ENCODE measurements around the gene SPDYE3.
"Not testable (repeated sequence)": the region's sequence is repeated elsewhere in the genome, so short reads cannot be mapped to it uniquely, and the experiment has no call there.

SPDYE3 gene

GRCh38 chr7:100292162-100292561 is 15.3 kb upstream of the SPDYE3 start:
- not testable (repeated sequence) for DNase-seq

DNA sequence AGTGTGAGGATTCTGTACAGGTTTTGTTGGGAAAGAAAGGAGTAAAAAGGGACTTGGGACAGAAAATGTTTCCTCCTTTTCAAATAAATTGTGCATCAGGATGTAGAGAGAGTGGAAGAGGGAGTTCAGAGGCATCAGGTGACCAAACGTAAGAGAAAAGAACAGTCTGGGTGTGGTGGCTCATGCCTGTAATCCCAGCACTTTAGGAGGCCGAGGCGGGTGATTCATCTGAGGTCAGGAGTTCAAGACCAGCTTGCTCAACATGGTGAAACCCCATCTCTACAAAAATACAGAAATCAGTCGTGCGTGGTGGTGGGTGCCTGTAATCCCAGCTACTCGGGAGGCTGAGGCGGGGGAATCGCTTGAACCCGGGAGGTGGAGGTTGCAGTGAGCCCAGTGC is 12.2 kb upstream of the SPDYE3 start:
- not testable (repeated sequence) for DNase-seq

DNA sequence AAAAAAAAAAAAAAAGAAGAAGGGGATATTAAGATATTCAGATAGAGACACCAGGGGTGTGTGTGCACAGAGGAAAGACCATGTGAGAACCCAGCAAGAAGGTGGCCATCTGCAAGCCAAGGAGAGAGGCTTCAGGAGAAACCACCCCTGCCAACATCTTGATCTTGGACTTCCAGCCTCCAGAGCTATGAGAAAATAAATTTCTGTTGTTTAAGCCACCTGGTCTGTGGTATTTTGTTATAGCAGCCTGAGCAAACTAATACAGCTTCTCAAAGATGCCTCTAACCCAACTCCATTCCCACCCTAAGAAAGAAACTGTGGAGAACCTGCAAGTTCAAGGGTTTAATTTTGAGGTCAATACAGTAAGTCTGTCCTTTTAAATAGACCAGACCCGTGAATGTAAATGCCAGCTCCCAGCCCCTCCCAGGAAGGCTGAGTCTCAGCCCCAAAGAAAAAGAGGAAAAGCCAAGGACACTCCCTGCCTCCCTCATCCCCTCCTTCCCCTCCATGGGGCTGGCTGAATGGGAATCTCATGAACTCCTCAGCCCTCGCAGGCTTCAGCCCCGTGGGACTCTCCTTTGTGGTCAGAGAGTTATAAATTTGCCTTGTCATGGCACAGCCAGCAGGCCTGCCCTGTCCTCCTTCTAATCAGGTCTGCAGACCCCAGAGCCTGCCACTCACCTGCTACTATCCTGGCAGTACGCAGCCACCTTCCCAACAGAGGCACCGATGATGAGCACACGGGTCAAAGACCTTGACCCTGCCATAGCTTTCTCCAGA is 9.5 kb upstream of the SPDYE3 start:
- DNase-seq = not testable (repeated sequence)

GRCh38 chr7:100298632-100298895 is 8.9 kb upstream of the SPDYE3 start:
- not testable (repeated sequence) for DNase-seq

GRCh38 chr7:100304526-100304925 is 3.0 kb upstream of the SPDYE3 start:
- not testable (repeated sequence) for DNase-seq

DNA sequence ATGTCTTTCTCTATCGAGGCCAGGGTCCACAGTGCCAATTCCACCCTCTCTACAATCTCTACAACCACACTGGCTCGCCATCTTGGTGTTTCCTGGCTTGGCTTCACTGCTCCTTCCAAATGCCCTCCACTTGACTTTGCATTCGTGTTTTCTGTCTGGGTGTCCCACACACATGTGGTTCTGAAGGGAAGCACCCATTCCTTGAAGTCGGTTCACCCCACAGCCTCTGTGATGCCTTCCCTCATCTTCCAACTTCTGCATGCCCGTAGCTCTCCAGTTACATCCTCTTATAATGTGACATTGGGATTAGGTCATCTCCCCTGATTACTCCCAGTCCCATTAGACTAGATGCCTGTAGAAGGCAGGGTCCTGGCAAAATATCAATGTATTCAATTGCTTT is 10.8 kb downstream of the SPDYE3 start:
- DNase-seq = not testable (repeated sequence)

GRCh38 chr7:100321648-100322047 is 14.1 kb downstream of the SPDYE3 start:
- not testable (repeated sequence) for DNase-seq

GRCh38 chr7:100324194-100324593 is 16.7 kb downstream of the SPDYE3 start:
- not testable (repeated sequence) for DNase-seq

DNA sequence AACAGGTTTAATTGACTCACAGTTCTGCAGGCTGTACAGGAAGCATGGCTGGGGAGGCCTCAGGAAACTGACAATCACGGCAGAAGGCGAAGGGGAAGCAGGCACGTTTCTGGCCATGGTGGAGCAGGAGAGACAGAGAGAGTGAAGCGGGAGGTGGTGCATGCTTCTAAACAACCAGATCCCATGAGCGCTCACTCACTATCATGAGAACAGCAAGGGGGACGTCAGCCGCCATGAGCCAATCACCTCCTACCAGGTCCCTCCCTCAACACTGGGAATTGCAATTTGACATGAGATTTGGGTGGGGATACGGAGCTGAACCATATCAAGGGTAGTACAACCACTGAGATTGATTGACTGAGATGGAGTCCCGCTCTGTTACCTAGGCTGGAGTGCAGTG is 18.2 kb downstream of the SPDYE3 start:
- DNase-seq = not testable (repeated sequence)

DNA sequence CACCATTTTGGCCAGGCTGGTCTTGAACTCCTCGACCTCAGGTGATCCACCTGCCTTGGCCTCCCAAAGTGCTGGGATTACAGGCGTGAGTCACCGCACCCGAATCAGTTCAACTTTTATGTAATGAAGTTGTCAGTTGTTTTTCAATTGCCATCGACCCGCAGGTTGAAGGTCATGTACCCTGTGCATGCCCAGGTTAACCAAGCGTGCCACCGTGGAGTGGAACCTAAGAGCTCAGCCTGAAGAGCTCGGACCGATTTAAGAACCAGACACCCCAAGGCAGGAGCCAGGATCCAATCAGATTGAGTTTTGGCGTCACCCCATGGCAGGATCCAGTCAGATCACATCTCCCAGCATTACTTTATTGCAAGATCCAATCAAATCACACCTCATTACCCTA is 19.4 kb downstream of the SPDYE3 start:
- DNase-seq = not testable (repeated sequence)

DNA sequence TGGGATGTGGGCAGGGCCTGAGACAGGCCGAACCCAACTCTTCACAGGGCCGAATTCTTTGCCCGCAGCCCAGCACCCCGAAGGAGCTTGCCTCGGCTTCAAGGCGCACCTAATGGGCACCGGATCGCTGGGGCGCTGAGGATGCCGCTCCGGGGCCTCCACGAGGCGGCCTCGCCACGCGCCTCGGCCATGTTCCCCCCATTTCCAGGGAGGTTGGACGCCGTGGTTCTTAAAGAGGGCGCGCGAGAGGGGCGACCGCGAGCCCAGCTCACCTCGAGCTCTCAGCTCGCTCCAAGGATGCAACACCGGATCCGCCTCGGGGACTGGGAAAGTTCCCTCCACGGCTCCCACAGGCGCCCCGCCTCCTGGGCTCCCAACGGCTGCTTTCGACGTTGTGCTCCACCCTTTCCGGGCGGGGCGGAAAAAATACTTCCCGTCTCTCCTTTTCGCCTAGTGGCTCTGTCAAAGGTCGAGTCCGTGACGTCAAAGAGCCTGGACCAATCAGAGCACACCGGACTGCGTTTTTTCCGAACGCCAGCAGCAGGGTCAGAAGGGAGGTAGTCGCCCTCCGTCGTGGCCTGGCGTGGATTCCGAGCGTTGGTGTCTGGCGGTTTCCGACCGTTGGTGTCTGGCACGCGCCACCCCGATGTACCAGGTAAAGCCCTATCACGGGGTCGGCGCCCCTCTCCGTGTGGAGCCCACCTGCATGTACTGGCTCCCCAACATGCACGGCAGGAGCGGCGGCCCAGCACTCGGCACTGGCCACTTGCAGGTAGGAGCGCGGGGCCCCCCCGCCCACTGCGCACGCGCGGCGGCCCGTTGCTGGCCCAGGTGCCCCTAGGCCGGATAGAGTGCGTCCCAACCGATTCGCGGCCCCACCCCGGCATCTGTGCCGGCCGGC is 28.3 kb downstream of the SPDYE3 start:
- DNase-seq = peak; percentile 93

DNA sequence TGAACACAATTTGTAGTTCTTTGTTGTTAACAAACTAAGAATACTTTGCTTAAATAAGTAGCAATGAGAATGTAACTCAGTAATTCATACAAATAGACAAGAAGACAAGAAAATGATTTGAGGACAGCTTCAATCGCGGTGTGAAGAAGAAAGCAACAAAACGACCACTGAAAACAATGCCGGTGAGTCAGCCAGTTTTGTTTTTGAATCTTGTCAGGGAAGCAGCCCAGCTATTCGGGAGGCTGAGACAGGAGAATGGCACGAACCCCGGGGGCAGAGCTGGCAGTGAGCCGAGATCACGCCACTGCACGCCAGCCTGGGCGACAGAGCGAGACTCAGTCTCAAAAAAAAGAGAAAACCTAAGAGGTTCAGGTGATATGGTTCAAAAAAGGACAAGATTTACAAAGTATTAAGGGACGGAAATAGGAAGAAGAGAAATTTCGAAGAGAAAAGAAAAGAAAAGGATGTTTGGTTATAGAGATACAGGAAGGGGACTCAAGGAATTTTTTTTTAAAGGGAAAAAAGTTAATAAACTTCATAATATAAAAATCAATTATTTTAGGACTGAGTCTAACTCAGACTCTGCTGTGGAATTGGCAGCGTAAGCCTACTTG is 30.7 kb downstream of the SPDYE3 start:
- DNase-seq = not testable (repeated sequence)

DNA sequence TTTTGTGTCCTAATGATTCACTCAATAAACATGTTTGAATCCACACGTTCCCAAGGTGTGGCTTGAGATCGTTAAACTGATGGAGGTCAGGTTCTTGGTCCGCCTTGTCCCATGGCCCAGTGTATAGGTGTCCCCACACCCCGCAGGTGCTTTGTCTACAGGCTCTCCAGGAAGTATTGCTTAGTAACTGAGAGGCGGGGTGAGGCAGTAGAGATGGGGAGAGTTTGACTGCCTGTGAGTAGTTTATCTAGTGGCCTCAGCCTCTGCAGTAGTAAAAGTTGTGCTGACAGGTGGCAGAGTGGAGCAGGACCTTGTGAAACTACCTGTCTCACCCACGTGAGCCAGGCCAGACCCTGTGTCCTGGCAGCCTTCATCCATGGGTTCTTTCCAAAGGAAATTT is 33.8 kb downstream of the SPDYE3 start:
- not testable (repeated sequence) for DNase-seq

GRCh38 chr7:100342765-100343164 is 35.3 kb downstream of the SPDYE3 start:
- DNase-seq = no peak

- not testable (repeated sequence) for DNase-seq
Observed at GRCh38 chr7:100344124-100344559, 36.6 kb downstream of the SPDYE3 start.

DNA sequence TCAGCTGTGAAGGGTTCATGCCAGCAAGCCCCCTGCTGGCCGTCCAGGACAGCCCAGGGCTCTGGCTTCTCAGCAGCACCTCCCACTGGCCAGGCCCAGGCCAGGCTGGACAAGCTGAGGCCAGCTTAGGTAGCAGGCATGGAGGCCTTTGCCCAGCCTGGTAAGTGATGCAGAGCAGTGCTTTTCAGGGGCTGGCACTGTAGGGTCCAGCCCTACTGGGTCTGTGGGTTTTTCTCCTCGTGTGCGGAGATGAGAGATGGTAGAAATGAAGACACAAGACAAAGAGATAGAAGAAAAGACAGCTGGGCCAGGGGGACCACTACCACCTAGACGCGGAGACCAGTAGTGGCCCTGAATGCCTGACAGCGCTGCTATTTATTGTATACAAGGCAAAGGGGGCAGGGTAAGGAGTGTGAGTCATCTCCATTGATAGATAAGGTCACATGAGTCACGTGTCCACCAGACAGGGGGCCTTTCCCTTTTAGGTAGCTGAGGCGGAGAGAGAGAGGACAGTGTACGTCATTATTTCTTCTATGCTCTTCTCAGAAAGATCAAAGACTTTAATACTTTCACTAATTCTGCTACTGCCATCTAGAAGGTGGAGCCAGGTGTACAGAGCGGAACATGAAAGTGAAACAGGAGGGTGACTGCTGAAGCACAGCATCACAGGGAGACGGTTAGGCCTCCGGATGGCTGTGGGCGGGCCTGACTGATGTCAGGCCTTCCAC is 37.2 kb downstream of the SPDYE3 start:
- peak; percentile 52 for DNase-seq

GRCh38 chr7:100345288-100345672 is 37.8 kb downstream of the SPDYE3 start:
- peak; percentile 61 for DNase-seq

DNA sequence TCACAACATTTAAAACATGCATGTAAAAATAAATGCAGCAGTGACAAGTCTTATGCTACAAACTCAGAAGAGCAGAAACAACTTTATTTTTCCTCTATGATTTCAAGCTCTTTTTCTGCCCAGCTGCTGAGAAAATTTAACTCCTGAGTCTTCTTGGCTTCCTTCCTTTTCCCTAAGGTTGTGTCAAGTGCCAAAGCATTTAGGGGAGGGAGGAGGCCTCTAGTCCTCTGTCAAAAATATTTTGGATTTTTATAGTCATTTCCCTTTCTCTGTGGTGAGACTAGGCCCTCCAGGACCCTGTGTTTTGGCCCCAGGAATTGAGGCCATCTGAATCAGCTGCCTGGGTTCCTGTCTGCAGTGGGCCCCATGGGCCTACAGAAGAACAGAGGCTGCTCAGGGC is 39.4 kb downstream of the SPDYE3 start:
- DNase-seq = no peak

GRCh38 chr7:100348805-100349204 is 41.3 kb downstream of the SPDYE3 start:
- DNase-seq = no peak

GRCh38 chr7:100349757-100350156 is 42.3 kb downstream of the SPDYE3 start:
- DNase-seq = no peak

- DNase-seq = peak; percentile 25
Observed at GRCh38 chr7:100351657-100352058, 44.2 kb downstream of the SPDYE3 start.

DNA sequence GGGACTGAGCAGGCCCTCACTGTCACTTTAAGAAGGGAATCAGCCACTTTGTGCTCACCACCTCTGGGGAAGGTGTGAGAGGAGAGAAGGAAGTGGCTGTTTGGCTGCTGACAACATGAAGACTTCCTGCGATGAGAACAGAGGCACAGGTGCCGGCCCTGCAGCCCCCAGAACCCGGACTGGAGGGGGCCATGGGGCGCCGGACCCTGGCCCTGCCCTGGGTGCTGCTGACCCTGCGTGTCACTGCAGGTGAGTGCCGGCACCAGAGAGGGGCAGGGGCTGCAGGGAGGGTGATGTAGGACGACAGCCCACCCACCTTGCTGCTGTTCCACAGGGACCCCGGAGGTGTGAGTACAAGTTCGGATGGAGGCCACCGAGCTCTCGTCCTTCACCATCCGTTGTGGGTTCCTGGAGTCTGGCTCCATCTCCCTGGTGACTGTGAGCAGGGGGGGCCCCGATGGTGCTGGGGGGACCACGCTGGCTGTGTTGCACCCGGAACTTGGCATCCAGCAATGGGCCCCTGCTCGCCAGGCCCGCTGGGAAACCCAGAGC is 44.8 kb downstream of the SPDYE3 start:
- DNase-seq = not testable (repeated sequence)

Measured in NK-92 treated with Interleukin-12 subunit alpha and Interleukin-12 subunit beta, amount 100 ng/mL, for 24 hours (cell line).